Measurements from ENCODE around the gene PSMB10. TPM values are rescaled to one million over a fixed set of nuclear protein-coding genes. Genes with fewer than 3 reads are reported as not detected.

PSMB10 gene
- total and polyA plus RNA-seq, 2 of the 8 experiments (the other 6 are each of a cell fraction or from before 2014, with no cell fraction given): 32.1 to 61.9 TPM

- TF ChIP-seq, protein P1, sequence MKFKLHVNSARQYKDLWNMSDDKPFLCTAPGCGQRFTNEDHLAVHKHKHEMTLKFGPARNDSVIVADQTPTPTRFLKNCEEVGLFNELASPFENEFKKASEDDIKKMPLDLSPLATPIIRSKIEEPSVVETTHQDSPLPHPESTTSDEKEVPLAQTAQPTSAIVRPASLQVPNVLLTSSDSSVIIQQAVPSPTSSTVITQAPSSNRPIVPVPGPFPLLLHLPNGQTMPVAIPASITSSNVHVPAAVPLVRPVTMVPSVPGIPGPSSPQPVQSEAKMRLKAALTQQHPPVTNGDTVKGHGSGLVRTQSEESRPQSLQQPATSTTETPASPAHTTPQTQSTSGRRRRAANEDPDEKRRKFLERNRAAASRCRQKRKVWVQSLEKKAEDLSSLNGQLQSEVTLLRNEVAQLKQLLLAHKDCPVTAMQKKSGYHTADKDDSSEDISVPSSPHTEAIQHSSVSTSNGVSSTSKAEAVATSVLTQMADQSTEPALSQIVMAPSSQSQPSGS (IDR thresholded peaks at IDR 0.05; ENCODE audit: low read length): no peak
- TF ChIP-seq ASH2L (IDR thresholded peaks at IDR 0.05; ENCODE audit: low read length) (no peak), NRF1 (IDR thresholded peaks at IDR 0.05; ENCODE audit: low read depth, low read length) (no peak), TBP (IDR thresholded peaks at IDR 0.05; ENCODE audit: low read depth, low read length) (no peak), GABPA (IDR thresholded peaks at IDR 0.05; ENCODE audit: borderline replicate concordance, insufficient read depth, low read length) (no peak), BCL11A (IDR thresholded peaks at IDR 0.05; ENCODE audit: low read depth in 2 of 2, low read length in 2 of 2) (no peak)
- TF ChIP-seq, protein P2, sequence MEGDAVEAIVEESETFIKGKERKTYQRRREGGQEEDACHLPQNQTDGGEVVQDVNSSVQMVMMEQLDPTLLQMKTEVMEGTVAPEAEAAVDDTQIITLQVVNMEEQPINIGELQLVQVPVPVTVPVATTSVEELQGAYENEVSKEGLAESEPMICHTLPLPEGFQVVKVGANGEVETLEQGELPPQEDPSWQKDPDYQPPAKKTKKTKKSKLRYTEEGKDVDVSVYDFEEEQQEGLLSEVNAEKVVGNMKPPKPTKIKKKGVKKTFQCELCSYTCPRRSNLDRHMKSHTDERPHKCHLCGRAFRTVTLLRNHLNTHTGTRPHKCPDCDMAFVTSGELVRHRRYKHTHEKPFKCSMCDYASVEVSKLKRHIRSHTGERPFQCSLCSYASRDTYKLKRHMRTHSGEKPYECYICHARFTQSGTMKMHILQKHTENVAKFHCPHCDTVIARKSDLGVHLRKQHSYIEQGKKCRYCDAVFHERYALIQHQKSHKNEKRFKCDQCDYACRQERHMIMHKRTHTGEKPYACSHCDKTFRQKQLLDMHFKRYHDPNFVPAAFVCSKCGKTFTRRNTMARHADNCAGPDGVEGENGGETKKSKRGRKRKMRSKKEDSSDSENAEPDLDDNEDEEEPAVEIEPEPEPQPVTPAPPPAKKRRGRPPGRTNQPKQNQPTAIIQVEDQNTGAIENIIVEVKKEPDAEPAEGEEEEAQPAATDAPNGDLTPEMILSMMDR (IDR thresholded peaks at IDR 0.05; ENCODE audit: control extremely low read depth in 1 of 3, insufficient read depth in 1 of 3, low read depth in 1 of 3, low read length in 3 of 3): no peak
These were observed 30.7 kb upstream of the PSMB10 start (continued) for GRCh38 chr16:67967183-67967957.

All from H1 (cell line).